ENCODE data around the gene MLST8. TPM values are rescaled to one million over a fixed set of nuclear protein-coding genes. Genes with fewer than 3 reads are reported as not detected.

The MLST8 gene
- total RNA-seq, 1 donor, result 30.8 TPM

GRCh38 chr16:2212362-2213324, 7.4 kb downstream of the MLST8 start:
- Histone ChIP-seq H3K27me3 (ENCODE audit: insufficient read depth, low read length) (no peaks in the 10 kb centered on the region), H3K9me3 (ENCODE audit: low read depth, low read length) (no peaks in the 10 kb centered on the region), H2AFZ (ENCODE audit: low read length) (no peak overlapping the region), H3K4me1 (ENCODE audit: insufficient read depth, low read length) (peaks cover 17% of the 10 kb centered on the region), H3K4me2 (ENCODE audit: insufficient read depth, low read length) (peak overlapping the region; percentile 75), H4K20me1 (ENCODE audit: insufficient read depth, low read length) (no peaks in the 10 kb centered on the region), H3K27ac (ENCODE audit: low read depth, low read length) (no peak overlapping the region), H3K36me3 (ENCODE audit: insufficient read depth, low read length) (peaks cover 12% of the 10 kb centered on the region), H3K4me3 (ENCODE audit: insufficient read depth, low read length) (peak overlapping the region; percentile 80), H3K79me2 (ENCODE audit: insufficient read depth, low read length) (peaks cover 33% of the 10 kb centered on the region)
- DNase-seq (ENCODE audit: insufficient read length, low spot score, missing footprints), result peak; percentile 94
- TF ChIP-seq CTCF (IDR thresholded peaks at IDR 0.05; ENCODE audit: extremely low read depth, low read depth, low read length), result no peak

- H4K20me1 ChIP-seq (ENCODE audit: insufficient read depth, low read length), result no peaks in the 10 kb centered on the region
- H3K9me3 ChIP-seq (ENCODE audit: low read depth, low read length), result no peaks in the 10 kb centered on the region
- peak overlapping the region; percentile 80 for H3K4me3 ChIP-seq (ENCODE audit: insufficient read depth, low read length)
- TF ChIP-seq CTCF (IDR thresholded peaks at IDR 0.05; ENCODE audit: extremely low read depth, low read depth, low read length), result no peak
- DNase-seq (ENCODE audit: insufficient read length, low spot score, missing footprints), result peak; percentile 92
- H3K36me3 ChIP-seq (ENCODE audit: insufficient read depth, low read length), result peaks cover 5% of the 10 kb centered on the region
- no peaks in the 10 kb centered on the region for H3K27me3 ChIP-seq (ENCODE audit: insufficient read depth, low read length)
- peak overlapping the region; percentile 75 for H3K4me2 ChIP-seq (ENCODE audit: insufficient read depth, low read length)
- peaks cover 17% of the 10 kb centered on the region for H3K4me1 ChIP-seq (ENCODE audit: insufficient read depth, low read length)
- peak overlapping the region; percentile 65 for H2AFZ ChIP-seq (ENCODE audit: low read length)
- peaks cover 28% of the 10 kb centered on the region for H3K79me2 ChIP-seq (ENCODE audit: insufficient read depth, low read length)
- H3K27ac ChIP-seq (ENCODE audit: low read depth, low read length), result peak overlapping the region; percentile 53
Measured at GRCh38 chr16:2213817-2214718, 8.8 kb downstream of the MLST8 start.

- peak within 1 kb of the TSS; percentile 100 for H3K4me2 ChIP-seq (ENCODE audit: insufficient read depth, low read length)
- no peak for DNase-seq (ENCODE audit: insufficient read length, low spot score, missing footprints)
- peak within 1 kb of the TSS; percentile 81 for H3K4me3 ChIP-seq (ENCODE audit: insufficient read depth, low read length)
- H3K27me3 ChIP-seq (ENCODE audit: insufficient read depth, low read length), result no peaks in the 10 kb centered on the region
- peaks cover 4% of the 10 kb centered on the region for H3K36me3 ChIP-seq (ENCODE audit: insufficient read depth, low read length)
- no peaks in the 10 kb centered on the region for H4K20me1 ChIP-seq (ENCODE audit: insufficient read depth, low read length)
- peaks cover 17% of the 10 kb centered on the region for H3K4me1 ChIP-seq (ENCODE audit: insufficient read depth, low read length)
- no peak for TF ChIP-seq CTCF (IDR thresholded peaks at IDR 0.05; ENCODE audit: extremely low read depth, low read depth, low read length)
- peaks cover 28% of the 10 kb centered on the region for H3K79me2 ChIP-seq (ENCODE audit: insufficient read depth, low read length)
- no peaks in the 10 kb centered on the region for H3K9me3 ChIP-seq (ENCODE audit: low read depth, low read length)
- peak within 1 kb of the TSS; percentile 88 for H3K27ac ChIP-seq (ENCODE audit: low read depth, low read length)
- H2AFZ ChIP-seq (ENCODE audit: low read length), result peak within 1 kb of the TSS; percentile 95
Measured at GRCh38 chr16:2214719-2214968, 9.4 kb downstream of the MLST8 start, which contains the start of gene PGP. Gene PGP (minus strand): TSS chr16:2214840. CDS start chr16:2214777, 63 bp downstream.

All from osteoblast (primary cell).